ENCODE results near the gene SLC45A3.

Gene SLC45A3

GRCh38 chr1:205668951-205669340, 11.4 kb downstream of the SLC45A3 start:
- no peak for DNase-seq (ENCODE audit: low read depth)

GRCh38 chr1:205667909-205668643, 12.2 kb downstream of the SLC45A3 start:
- no peak for DNase-seq (ENCODE audit: low read depth)

GRCh38 chr1:205666372-205667166, 13.7 kb downstream of the SLC45A3 start:
- no peak for DNase-seq (ENCODE audit: low read depth)

GRCh38 chr1:205665201-205666045, 14.9 kb downstream of the SLC45A3 start:
- DNase-seq (ENCODE audit: low read depth): no peak

DNA sequence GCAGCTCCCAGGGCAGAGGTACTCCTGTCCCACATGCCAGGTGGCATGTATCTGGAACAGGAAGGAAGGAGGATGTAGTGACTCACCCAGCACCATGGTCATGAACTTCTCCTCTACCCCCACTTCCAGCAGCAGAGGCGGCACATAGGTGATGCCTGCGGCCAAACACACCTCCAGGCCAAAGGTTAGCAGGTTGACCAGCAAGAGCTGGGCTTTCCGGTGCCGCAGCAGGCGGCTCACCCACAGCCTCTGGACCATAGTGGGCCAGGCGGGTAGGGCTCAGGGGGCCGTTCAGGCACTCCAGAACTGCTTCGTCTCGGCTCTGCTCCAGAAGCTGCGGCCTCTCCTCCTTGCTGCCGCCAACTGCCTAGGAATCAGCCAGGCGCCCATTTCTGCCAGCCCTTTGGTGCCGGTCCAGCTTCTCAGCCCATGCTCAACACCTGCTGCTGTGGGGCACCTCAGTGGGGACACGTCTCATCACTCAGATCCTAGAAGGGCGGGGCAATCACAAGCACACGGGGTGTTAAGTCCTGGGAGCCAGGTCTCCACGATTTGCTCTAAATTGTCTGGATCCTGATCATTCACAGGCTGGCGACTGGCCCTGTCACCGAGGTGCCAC, 15.8 kb downstream of the SLC45A3 start:
- DNase-seq (ENCODE audit: low read depth): no peak

GRCh38 chr1:205663286-205663936, 16.9 kb downstream of the SLC45A3 start:
- no peak for DNase-seq (ENCODE audit: low read depth)

- DNase-seq (ENCODE audit: low read depth): no peak
These were observed 17.5 kb downstream of the SLC45A3 start for GRCh38 chr1:205662791-205663190.

DNA sequence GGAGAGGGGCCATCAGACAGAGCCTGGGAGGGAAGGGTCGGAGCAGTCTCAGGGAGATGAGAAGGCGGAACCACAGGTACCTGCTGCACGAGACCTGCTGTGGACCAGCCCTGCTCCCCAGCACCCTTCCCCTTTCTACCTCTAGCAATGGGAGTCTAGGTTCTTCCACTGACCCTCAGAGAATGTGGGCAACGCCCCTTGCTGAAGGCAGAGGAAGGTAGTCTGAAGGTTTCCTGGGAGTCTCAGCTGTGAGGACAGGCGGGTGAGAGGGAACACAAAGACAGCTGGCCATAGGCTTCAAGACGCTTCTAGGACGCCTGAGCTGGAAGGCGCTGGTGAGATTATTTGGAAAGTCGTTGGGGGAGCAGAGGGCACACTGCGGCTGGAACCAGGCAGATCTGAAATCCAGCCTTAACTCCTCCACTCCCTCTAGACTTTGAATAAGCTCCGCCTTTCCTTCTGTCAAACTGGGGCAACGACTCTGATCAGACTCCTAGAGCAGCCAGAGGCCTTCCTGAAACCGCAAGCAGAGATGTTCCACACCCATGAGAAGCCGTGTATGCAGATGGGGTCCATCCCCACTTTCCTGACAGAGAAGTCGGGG, 18.1 kb downstream of the SLC45A3 start:
- no peak for DNase-seq (ENCODE audit: low read depth)

DNA sequence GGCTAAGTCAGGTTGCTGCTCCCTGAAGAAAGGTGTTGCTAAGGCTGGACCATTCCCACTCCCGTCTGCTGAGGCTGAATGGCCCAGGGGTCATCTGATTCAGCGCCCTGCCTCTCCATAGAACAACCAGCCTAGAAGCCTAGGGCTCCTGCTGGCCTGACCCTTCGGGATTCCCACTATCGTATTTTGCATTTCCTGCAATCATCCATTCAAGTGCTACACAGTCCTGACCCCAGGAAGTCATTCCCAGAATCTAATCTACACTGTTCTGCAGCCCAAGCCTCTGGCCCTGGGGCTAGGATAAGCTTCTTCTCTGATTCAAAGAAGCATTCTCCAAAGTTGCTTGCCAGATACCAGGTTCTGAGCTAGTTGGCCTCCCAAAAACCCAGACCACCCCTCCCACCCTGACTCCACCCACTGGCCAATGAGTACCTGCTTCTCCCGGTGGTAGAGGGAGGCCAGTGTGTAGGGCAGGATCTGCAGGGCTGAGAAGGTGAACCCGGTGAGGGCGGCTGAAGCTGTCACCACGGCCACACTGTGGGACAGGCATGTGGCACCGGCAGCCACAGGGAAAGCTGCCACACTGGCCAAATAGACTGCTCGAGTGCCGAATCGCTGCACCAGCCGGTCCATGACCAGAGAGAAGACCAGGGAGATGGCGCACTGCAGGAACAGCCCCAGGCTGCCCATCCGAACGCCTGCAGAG, 18.7 kb downstream of the SLC45A3 start:
- no peak for DNase-seq (ENCODE audit: low read depth)

GRCh38 chr1:205660361-205660760, 19.9 kb downstream of the SLC45A3 start:
- DNase-seq (ENCODE audit: low read depth): no peak

DNA sequence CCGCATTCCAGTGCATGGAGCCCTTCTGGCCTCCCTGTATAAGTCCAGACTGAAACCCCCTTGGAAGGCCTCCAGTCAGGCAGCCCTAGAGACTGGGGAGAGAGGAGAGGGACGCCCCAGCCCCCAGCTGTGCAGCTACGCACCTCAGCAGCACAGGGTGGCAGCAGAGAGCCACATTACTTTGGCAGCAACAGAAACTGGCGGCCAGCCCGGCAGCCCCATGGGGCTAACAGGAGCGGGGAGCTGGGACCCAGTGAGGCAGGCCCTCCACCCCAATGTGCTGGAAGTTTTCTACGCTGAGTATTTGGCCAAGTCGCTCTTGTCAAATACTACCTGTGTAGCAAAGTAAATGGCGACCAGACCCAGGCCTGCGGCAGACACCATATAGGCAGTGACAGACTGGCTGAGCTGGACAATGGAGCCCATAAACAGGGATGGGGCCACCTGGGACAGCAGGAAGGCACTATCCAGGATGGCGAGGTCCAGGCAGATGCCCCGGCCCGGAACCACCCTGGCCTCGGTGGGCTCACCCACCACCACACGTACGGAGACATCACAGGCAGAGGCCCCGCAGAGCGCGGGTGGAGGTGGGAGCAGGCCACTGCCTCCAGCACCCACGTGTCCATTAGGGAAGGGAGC, 21.2 kb downstream of the SLC45A3 start:
- peak; percentile 52 for DNase-seq (ENCODE audit: low read depth)

- no peak for DNase-seq (ENCODE audit: low read depth)
These were observed 24.1 kb downstream of the SLC45A3 start for GRCh38 chr1:205656236-205656635.

GRCh38 chr1:205652984-205653383, 27.3 kb downstream of the SLC45A3 start:
- no peak for DNase-seq (ENCODE audit: low read depth)

GRCh38 chr1:205650241-205650640, 30.1 kb downstream of the SLC45A3 start:
- DNase-seq (ENCODE audit: low read depth): no peak

GRCh38 chr1:205645519-205645918, 34.8 kb downstream of the SLC45A3 start:
- no peak for DNase-seq (ENCODE audit: low read depth)

- no peak for DNase-seq (ENCODE audit: low read depth)
These were observed 37.5 kb downstream of the SLC45A3 start for GRCh38 chr1:205642679-205643307.

DNA sequence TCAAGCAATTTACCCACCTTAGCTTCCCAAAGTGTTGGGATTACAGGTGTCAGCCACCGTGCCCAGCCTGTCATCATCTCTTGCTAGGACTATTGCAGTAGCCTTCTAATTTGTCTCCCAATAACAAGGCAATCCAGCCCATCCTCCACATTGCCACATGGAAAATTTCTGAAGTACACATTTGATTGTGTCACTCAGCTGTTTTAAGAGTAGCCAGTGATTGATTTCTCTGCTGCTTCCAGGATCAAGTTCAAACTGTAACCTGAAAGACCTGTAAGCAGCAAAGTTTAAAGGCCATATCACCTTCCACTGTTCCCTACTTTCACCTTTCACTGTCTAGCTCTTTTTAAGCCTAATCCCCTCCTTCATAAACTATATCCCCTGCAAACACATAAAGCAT, 40.7 kb downstream of the SLC45A3 start:
- DNase-seq (ENCODE audit: low read depth): no peak

- DNase-seq (ENCODE audit: low read depth): no peak
These were observed 42.3 kb downstream of the SLC45A3 start for GRCh38 chr1:205637854-205638468.

DNA sequence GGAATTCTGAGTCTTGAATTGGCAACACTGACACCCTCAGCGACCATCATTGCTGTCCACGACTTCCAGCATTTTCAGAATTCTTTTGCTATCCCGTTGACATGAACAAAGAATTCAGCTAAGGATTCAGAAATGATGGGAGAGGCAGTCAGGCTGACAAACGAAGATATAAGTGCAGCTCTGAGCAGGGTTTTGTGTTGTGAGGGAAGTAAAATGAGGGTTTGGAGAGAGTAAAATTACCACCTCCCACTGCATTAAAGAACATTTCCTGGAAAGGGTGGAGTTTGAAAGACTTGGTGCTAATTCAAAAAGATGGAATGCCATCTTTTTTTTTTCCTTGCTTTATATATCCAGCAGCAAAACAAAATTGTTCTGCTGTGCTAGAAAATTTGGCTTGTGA, 43.6 kb downstream of the SLC45A3 start:
- no peak for DNase-seq (ENCODE audit: low read depth)
